CD14-positive monocyte (primary cell): Measurements from ENCODE around the gene RCHY1. TPM values are rescaled to one million over a fixed set of nuclear protein-coding genes. Genes with fewer than 3 reads are reported as not detected.
A peak's percentile ranks its signal among the peaks of the same experiment; 100 is the strongest.
"Not testable (repeated sequence)": the region's sequence is repeated elsewhere in the genome, so short reads cannot be mapped to it uniquely, and the experiment has no call there.

Experiments
- DNase-seq, 3 donors: peaks; one replicate each; pipeline ENCODE4 v3.0.0-alpha.2; 2011 to 2022
- H2AFZ ChIP-seq: 2 replicates; pipeline ENCODE4 v1.6.0; 2012; ENCODE audit warnings: mild to moderate bottlenecking, low read depth, low read length, inconsistent platforms; ENCODE audit not compliant: insufficient read depth, poor library complexity, severe bottlenecking
- H3K27ac ChIP-seq, 2 donors: 1 replicate in 1 of 2; 2 replicates in 1 of 2; pipeline ENCODE4 v1.5.1; 2012 to 2013; ENCODE audit warnings: low read length in 2 of 2, control low read depth in 1 of 2, inconsistent platforms in 1 of 2, low read depth in 1 of 2, mild to moderate bottlenecking in 1 of 2
- H3K27me3 ChIP-seq, 2 donors: one replicate each; pipeline versions ENCODE4 v1.6.0 to v1.6.1; 2011 to 2013; ENCODE audit warnings: low read length in 2 of 2; ENCODE audit not compliant: control insufficient read depth in 2 of 2, insufficient read depth in 2 of 2
- H3K36me3 ChIP-seq, 2 donors: replicated peaks in 1 of 2; 1 replicate in 1 of 2; 2 replicates in 1 of 2; pipeline versions ENCODE4 v1.5.1 to v1.6.1; 2012 to 2013; ENCODE audit warnings: low read length in 2 of 2, control low read depth in 1 of 2, inconsistent platforms in 1 of 2, mild to moderate bottlenecking in 1 of 2; ENCODE audit not compliant: insufficient read depth in 2 of 2, control insufficient read depth in 1 of 2
- H3K4me1 ChIP-seq, 2 donors: 1 replicate in 1 of 2; 2 replicates in 1 of 2; pipeline versions ENCODE4 v1.5.1 to v1.6.1; 2012 to 2013; ENCODE audit warnings: low read length in 2 of 2, control low read depth in 1 of 2, inconsistent platforms in 1 of 2, mild to moderate bottlenecking in 1 of 2, moderate library complexity in 1 of 2; ENCODE audit not compliant: insufficient read depth in 2 of 2, control insufficient read depth in 1 of 2
- H3K4me2 ChIP-seq: replicated peaks from 2 replicates; pipeline ENCODE3; 2012; ENCODE audit warnings: low read length, moderate library complexity, mild to moderate bottlenecking; ENCODE audit not compliant: poor library complexity, severe bottlenecking; ENCODE audit errors: extremely low read depth
- H3K4me3 ChIP-seq, 3 experiments: fragments of 200-600 bp in 1 of 3; sonication (generic) in 1 of 3; replicated peaks in 1 of 3; 1 replicate in 2 of 3; 2 replicates in 1 of 3; pipeline ENCODE4 v1.5.1; 2011 to 2013; ENCODE audit warnings: low read length in 3 of 3, mild to moderate bottlenecking in 3 of 3, control low read depth in 2 of 3, low read depth in 2 of 3, inconsistent platforms in 1 of 3, moderate library complexity in 1 of 3
- H3K79me2 ChIP-seq: 2 replicates; pipeline ENCODE4 v1.6.0; 2012; ENCODE audit warnings: mild to moderate bottlenecking, control low read depth, inconsistent platforms, low read length, moderate library complexity; ENCODE audit not compliant: insufficient read depth
- H3K9ac ChIP-seq: 2 replicates; pipeline ENCODE4 v1.6.0; 2017; ENCODE audit warnings: low read length, mild to moderate bottlenecking; ENCODE audit not compliant: insufficient read depth, poor library complexity, severe bottlenecking
- H3K9me3 ChIP-seq, 2 donors: replicated peaks in 1 of 2; 1 replicate in 1 of 2; 2 replicates in 1 of 2; pipeline versions ENCODE4 v1.5.1 to v1.6.1; 2012 to 2013; ENCODE audit warnings: low read length in 2 of 2, control low read depth in 1 of 2; ENCODE audit not compliant: control insufficient read depth in 1 of 2, insufficient read depth in 1 of 2
- H4K20me1 ChIP-seq: 2 replicates; pipeline ENCODE4 v1.6.0; 2012; ENCODE audit warnings: mild to moderate bottlenecking, low read length, control low read depth, moderate library complexity; ENCODE audit not compliant: insufficient read depth
- H3K27ac Mint-ChIP-seq, 7 donors: one replicate each; pipeline ENCODE4 v1.8.0; 2020; ENCODE audit warnings: mild to moderate bottlenecking in 7 of 7, mixed read lengths in 7 of 7, moderate library complexity in 6 of 7, inconsistent platforms in 2 of 7
- H3K27me3 Mint-ChIP-seq, 3 donors: one replicate each; pipeline ENCODE4 v1.8.0; 2021 to 2022; ENCODE audit warnings: low read depth in 3 of 3, mild to moderate bottlenecking in 3 of 3, mixed read lengths in 3 of 3, moderate library complexity in 3 of 3, inconsistent platforms in 1 of 3
- H3K36me3 Mint-ChIP-seq, 2 donors: one replicate each; pipeline ENCODE4 v1.8.0; 2020; ENCODE audit warnings: mixed read lengths in 2 of 2, inconsistent platforms in 1 of 2, mild to moderate bottlenecking in 1 of 2
- H3K4me1 Mint-ChIP-seq: one replicate; pipeline ENCODE4 v1.8.0; 2020; ENCODE audit warnings: mild to moderate bottlenecking, mixed read lengths
- H3K4me3 Mint-ChIP-seq, 2 donors: one replicate each; pipeline ENCODE4 v1.8.0; 2020; ENCODE audit warnings: mild to moderate bottlenecking in 2 of 2, mixed read lengths in 2 of 2, moderate library complexity in 1 of 2
- H3K9me3 Mint-ChIP-seq, 7 donors: one replicate each; pipeline ENCODE4 v1.8.0; 2020 to 2022; ENCODE audit warnings: mixed read lengths in 7 of 7, mild to moderate bottlenecking in 6 of 7, moderate library complexity in 6 of 7, inconsistent platforms in 2 of 7
- WGBS: methylation state at CpG from one replicate; pipeline ENCODE4 v1.1.5; 2013; ENCODE audit warnings: missing lambda C conversion rate; ENCODE audit not compliant: insufficient coverage; 5-methylcytosine and 5-hydroxymethylcytosine counted together
- intact Hi-C, 2 donors: fragments of 100-400 bp; cut with micrococcal nuclease; formaldehyde crosslinking; loops; one replicate each; pipeline versions ENCODE4 v1.15.0 to v1.15.1; 2023
- polyA plus RNA-seq, 3 donors: library from polyadenylated mRNA; depleted of rRNA in 1 of 3; unstranded in 2 of 3; stranded (reverse) in 1 of 3; fragments of 300-500 nt in 2 of 3; fragments of >200 nt in 1 of 3; fragmentation: Illumina TruSeq in 2 of 3; gene quantifications; 1 replicate in 2 of 3; 2 replicates in 1 of 3; pipeline ENCODE4 v1.2.3, GENCODE V29; 2012 to 2021
- TF ChIP-seq, protein P1 (sequence below): fragments of 200-600 bp; IDR thresholded peaks from one replicate; pipeline ENCODE4 v1.8.0; 2022; ENCODE audit warnings: antibody characterized with exemption, mild to moderate bottlenecking

Gene RCHY1
- polyA plus RNA-seq, 3 donors = 22.5 to 44.1 (median 23.0) TPM

DNA sequence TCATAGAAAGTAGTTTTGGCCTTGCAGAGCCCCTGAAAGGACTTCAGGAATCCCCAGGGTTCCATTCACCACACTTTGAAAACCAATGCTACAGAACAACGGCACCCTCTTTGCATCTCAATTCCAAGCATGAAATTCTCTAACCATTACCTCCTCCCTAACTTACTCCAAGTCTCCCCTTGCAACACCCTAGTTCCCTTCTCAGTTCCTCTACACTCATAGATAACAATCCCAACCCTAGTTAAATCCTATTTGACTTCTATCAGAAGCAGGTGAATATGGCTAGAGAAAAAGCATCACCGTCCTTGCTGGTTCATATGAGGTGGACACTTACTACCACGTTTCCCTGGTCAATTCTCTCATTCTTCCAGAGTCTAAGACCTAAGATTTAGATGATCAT is 2.4 kb downstream of the RCHY1 start:
- peaks cover 12% of the 10 kb centered on the region for H4K20me1 ChIP-seq
- H3K4me1 ChIP-seq = peaks cover 48 to 50% of the 10 kb centered on the region in 2 donors
- Mint-ChIP-seq H3K27ac (no peak overlapping the region), H3K36me3 (peaks cover 23 to 27% of the 10 kb centered on the region in 2 donors), H3K9me3 (peaks cover 2 to 4% (median 3%) of the 10 kb centered on the region in 7 donors), H3K4me3 (no peak overlapping the region), H3K4me1 (peaks cover 25% of the 10 kb centered on the region), H3K27me3 (peaks cover 0 to 2% (median 0%) of the 10 kb centered on the region in 3 donors)
- TF ChIP-seq, protein P1, sequence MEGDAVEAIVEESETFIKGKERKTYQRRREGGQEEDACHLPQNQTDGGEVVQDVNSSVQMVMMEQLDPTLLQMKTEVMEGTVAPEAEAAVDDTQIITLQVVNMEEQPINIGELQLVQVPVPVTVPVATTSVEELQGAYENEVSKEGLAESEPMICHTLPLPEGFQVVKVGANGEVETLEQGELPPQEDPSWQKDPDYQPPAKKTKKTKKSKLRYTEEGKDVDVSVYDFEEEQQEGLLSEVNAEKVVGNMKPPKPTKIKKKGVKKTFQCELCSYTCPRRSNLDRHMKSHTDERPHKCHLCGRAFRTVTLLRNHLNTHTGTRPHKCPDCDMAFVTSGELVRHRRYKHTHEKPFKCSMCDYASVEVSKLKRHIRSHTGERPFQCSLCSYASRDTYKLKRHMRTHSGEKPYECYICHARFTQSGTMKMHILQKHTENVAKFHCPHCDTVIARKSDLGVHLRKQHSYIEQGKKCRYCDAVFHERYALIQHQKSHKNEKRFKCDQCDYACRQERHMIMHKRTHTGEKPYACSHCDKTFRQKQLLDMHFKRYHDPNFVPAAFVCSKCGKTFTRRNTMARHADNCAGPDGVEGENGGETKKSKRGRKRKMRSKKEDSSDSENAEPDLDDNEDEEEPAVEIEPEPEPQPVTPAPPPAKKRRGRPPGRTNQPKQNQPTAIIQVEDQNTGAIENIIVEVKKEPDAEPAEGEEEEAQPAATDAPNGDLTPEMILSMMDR = no peak
- intact Hi-C loops = loop anchor here (10.0 kb wide), 1 partner anchor 213 kb away; the partner anchor contains the start of gene USO1 (in 2 of the 2)
- H3K9ac ChIP-seq = no peak overlapping the region
- H3K4me2 ChIP-seq = peak overlapping the region; percentile 94
- H3K9me3 ChIP-seq = no peaks in the 10 kb centered on the region
- H3K4me3 ChIP-seq = peak overlapping the region; percentile 7 to 89 (median 20)
- 6% methylated on average over 2 of the region's 3 CpGs for WGBS
- peaks cover 12 to 26% of the 10 kb centered on the region in 2 donors for H3K36me3 ChIP-seq
- H3K27ac ChIP-seq = peak overlapping the region; percentile 17 to 61
- H3K27me3 ChIP-seq = no peaks in the 10 kb centered on the region
- DNase-seq = peak in 2 of 3 donors; percentile 12 to 20
- H2AFZ ChIP-seq = peak overlapping the region; percentile 33
- peaks cover 81% of the 10 kb centered on the region for H3K79me2 ChIP-seq

DNA sequence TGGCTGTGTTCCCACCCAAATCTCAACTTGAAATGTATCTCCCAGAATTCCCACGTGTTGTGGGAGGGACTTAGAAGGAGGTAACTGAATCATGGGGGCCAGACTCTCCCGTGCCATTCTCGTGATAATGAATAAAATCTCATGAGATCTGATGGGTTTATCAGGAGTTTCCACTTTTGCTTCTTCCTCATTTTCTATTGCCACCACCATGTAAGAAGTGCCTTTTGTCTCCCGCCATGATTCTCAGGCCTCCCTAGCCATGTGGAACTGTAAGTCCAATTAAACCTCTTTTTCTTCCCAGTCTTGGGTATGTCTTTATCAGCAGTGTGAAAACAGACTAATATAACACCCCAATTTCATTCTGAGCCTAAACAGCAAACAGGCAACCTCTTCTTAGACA is 4.6 kb downstream of the RCHY1 start:
- H3K36me3 ChIP-seq = peaks cover 20 to 40% of the 10 kb centered on the region in 2 donors
- H3K4me2 ChIP-seq, H3K9ac ChIP-seq, H3K4me3 Mint-ChIP-seq, H3K27ac ChIP-seq, H2AFZ ChIP-seq, DNase-seq, H3K9me3 Mint-ChIP-seq, H3K27me3 ChIP-seq, H3K4me3 ChIP-seq, intact Hi-C loops, H3K27me3 Mint-ChIP-seq, H3K9me3 ChIP-seq: not testable (repeated sequence)
- peaks cover 92% of the 10 kb centered on the region for H3K79me2 ChIP-seq
- Mint-ChIP-seq H3K36me3 (peaks cover 36 to 43% of the 10 kb centered on the region in 2 donors), H3K4me1 (peaks cover 14% of the 10 kb centered on the region), H3K27ac (peak overlapping the region in 1 of 7 donors; percentile 62)
- H4K20me1 ChIP-seq = peaks cover 24% of the 10 kb centered on the region
- peaks cover 39 to 40% of the 10 kb centered on the region in 2 donors for H3K4me1 ChIP-seq
- no CpG with 5 or more reads among the region's 4 CpGs for WGBS
